Stimulated activated CD8-positive, alpha-beta memory T cell treated with anti-CD3 and anti-CD28 coated beads, Interleukin-2, amount 100 ng/mL, for 48 hours (primary cell): ENCODE data around the gene PPP6R3.

Experiments used
- DNase-seq, 2 donors: peaks; one replicate each; pipeline ENCODE4 v3.0.0-alpha.2; 2020; ENCODE audit warnings: low read depth in 2 of 2

Gene PPP6R3

GRCh38 chr11:68651208-68651984 lies 190.8 kb downstream of the PPP6R3 start:
- DNase-seq: no peak

GRCh38 chr11:68651985-68652682 lies 191.6 kb downstream of the PPP6R3 start:
- DNase-seq: no peak

DNA sequence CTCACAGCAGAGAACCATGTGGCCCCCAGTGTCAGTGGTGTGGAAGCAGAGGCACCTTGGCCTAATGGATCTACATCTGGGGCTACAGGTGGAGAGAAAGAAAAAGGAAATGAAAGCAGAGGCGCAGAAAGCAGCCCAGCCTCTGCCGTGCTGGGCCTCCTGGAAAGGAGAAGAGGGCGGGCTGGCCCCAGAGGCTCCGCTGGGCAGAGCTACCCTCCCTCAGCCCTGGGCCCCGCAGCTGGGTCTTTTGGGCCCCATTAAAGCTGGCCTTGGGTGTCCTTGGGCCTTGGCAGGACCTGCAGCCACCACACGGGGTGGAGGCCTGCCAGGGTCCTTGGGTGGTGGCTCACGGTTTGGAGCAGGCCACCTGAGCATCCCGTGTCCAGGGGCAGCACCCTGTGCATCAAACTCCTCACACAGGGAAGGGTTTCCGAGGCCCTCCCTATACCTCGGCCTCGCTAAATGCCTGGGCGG lies 192.2 kb downstream of the PPP6R3 start:
- no peak for DNase-seq

DNA sequence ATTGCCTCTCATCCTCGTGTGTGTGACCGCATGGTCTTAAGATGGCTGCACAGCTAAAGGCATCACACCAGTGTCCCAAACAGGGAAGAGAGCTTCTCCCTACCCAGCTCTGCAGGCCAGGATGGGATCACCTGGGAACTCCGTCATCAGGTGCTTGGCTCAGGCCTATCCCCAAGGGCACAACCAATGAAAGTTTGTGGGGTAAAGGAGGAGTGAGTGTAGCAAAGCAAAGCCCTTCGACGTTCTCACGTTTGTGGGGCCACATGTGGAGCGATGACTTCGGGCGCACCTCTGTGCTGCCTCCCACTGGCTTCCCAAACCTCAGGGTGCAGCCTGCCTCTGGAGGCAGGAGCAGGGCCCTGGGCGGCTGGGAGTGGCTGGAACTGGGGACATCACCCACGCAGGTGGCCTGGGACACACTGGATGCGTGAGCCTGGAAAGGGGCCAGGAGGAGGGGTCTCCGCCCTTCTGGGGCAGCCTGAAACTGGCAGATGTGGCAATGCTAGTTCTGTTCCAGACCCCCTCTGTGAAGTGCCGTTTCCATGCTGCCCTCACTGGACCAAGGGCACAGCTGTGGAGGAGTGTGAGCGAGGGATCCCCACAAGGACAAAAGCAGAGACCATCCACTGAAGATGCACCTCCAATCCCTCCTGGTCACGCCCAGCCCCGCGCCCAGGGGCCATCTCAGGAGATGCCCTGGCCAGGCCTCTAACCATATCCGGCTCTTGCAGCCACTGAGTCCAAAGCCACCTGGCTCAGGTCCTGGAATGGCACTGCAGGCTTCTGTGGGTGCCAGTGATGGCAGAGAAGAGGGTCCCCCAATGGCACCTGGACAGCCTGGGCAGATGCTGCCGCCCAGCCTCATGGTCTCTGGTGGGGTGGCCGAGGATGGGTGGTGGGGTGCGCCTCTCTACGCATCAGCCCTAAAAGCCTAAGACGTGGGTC lies 193.2 kb downstream of the PPP6R3 start:
- DNase-seq: no peak

DNA sequence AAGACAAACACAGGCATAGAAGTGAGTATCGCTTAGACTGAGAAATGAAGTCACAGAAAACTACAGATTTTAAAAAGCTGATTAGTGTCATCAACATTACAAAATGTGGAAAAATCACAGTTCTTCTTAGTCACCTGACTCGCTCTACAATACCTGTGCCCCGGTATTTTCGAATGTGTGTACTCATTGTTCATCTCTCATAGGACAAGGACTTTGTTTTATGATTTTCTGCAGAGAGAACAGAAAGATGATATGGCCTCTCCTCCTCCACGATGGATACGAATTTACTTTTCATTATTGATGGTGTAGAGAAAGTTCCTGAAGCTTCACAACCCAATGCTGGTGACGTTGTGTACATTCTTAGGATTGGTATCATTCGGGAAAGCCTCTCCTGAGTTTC lies 194.4 kb downstream of the PPP6R3 start:
- no peak for DNase-seq

DNA sequence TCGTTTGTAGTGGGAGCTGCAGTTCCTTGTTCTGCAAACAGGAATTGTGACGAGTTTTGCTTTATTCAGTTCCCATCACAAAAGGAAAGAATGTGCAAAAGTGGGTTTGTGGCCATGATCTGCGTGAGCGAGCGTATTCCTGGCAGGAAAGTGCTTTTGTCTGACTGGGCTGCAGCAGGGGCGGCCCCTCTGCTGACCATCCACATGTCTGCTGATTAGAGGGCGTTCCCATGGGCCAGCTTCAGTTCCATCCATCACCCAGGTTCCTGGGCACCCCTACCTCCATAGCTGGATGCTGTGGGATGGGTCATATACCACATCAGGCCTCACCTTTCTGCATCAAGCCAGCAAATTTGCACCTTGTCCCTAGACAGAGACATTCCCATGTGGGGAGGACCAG lies 194.9 kb downstream of the PPP6R3 start:
- DNase-seq: no peak

DNA sequence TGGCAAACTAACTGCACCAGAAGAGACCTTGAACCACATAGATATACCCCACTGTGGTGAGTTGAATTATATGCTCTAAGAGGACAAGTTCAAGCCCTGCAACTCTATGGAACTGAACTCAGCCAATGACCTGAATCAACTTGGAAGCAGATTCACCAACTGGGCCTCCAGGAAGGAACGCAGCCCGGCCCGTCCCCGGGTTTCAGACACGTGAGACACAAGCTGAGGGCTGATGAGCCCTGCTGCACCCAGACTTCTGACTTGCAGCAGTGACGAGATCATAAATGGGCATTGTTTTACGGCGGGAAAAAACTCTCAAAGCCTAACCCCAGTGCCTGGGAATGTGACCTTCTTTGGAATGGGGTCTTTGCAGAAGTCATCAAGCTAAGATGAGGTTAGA lies 195.3 kb downstream of the PPP6R3 start:
- no peak for DNase-seq

DNA sequence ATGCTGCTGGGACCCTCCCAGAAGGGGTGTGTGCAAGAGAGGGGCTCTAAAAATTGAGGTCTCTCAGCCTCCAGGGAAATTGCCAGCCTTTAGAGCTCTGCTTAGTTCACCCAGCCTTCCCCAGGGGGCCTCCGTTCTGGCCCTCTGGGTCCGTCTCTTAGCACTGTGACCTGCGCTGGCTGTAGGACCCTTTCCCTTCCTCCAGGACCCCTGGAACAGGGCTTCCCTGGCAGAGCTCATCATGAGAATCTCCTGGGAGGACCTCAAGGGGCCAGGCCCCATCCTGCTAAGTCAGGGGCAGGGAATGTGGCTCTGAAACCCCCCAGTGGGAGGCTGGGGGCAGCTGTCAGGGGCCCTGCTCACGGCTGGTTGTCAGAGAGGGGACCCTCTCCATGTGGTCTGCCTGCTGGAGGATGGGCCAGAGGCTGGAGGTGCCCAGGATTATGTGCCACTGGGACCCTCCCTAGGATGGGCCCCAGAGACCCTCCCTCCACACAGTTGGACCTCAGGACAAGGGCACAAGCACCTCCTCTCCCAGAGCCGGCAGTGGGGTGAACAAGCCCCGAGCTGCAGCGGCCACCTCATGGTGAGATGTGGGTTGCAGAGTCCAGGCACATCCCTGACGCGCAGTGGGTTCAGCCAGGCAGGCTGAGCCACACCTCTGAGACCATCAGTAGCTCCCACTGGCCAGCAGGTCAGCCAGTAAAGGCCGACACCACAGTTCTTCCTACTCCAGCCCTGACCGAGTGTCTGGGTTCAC lies 196.6 kb downstream of the PPP6R3 start:
- no peak for DNase-seq

DNA sequence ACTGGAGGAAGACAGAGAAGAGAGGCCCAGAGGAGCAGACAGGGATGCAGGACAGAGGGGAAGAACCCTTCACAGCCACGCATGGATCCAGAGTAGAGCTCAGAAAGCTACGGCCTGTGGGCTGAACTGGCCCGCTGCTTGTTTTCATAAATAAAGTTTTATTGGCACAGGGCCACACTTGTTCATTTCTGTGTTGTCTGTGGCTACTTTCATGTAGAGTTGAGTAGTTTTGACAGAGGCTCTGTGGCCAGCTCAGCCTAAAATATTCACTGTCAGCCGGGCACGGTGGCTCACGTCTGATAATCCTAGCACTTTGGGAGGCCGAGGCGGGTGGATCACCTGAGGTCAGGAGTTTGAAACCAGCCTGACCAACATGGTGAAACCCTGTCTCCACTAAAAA lies 197.5 kb downstream of the PPP6R3 start:
- DNase-seq: no peak

GRCh38 chr11:68658661-68659060 lies 198.1 kb downstream of the PPP6R3 start:
- DNase-seq: no peak

GRCh38 chr11:68659158-68659921 lies 198.8 kb downstream of the PPP6R3 start:
- DNase-seq: no peak

GRCh38 chr11:68660066-68660810 lies 199.7 kb downstream of the PPP6R3 start:
- no peak for DNase-seq

DNA sequence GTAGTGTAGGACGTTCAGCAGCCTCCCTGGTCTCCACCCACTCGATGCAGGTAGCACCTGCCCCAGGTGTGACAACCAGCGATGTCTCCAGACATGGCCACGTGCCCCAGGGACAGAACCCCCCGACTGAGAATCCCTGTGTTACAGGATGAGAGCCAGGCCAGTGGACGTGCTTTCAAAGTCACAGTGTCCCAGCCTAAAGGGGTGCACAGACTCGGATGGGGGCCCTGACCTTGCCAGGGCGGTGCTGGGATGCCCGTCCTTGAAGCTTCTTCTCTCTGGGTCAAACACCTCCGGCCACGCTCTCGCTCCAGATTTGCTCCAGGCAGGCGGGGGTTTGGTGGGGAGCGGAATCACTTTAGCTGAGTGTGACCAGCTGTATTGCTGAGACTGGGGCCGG lies 200.5 kb downstream of the PPP6R3 start:
- no peak for DNase-seq

DNA sequence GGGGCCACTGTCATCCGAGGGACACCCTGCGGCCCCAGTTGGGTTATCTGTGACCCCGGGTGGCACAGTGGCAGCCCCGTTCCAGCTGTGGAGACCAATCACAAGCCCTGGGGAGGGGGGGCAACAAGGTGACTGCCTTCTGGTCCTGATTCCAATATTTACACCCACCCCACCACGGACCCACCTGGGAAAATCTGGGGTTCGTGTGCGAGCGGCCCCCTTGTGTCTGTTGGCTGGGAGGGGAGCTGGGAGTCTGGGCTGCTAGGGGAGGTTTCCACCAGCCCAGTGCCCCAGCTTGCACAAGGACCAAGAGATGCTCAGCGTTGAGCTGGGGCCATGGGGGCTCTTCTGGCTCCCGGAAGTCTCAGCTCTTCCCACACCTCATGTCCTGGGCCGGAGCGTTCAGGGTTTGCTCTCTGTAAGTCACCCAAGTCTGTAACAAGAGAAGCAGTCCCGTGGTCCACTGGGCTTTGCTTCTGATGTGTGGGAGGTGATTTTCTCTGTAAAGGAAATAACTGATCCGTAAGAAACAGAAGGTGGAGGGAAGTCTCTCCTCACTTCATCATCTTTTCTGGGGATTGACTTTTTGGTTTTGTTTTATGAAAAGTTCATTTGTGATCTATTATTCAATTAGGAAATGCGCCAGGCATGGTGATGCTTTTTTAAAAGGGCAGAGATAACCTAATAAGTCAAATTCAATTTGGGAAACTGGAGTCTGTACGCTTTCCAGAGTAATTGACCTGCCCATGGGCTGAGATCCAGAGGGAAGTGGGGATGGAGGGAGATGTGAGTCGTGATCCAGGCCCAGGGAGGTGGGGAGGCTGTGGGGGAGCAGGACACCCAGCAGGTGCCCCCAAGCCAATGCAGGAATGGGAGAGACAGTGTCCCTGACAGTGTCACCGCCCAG lies 201.4 kb downstream of the PPP6R3 start:
- DNase-seq: no peak

DNA sequence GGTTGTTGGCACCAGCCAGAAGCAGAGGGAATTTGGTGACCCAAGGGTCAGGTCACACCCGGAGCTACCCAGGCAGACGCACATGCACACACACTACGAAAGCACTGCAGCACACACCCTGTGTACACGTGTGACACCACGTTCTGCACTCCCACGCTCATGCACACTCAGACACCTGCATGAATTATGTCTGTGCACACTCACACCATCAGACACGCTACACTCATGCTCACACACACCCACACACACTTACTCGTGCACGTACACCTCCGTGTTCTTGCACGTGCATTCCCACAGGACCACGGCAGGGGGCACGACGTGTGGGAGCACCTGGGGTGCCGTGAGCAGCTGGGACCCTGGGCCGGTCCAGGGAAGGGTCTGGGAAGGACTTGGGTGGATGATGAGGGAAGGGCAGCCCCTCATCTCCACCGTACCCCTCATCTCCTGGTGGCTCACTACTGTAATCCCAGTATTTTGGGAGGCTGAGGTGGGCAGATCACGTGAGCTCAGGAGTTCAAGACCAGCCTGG lies 203.0 kb downstream of the PPP6R3 start:
- DNase-seq: no peak

DNA sequence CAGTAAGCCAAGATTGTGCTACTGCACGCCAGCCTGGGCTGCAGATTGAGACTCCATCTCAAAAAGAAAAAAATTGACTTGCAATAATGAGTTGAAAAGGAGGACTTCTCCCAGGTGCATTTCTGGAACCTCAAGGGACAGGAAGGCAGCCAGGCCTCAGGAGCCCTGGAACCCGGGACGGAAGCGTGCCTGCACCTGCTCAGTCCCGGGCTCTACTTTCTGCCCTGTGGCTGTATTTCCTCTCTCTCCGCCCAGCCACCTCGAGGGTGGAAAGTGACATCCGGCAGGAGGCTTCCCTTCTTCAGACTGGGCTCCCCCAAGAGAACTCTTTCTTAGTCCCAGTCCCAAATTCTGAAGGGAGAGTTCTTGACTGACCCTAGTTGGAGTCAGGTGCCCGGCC lies 203.6 kb downstream of the PPP6R3 start:
- no peak for DNase-seq

- no peak for DNase-seq
These were observed 204.4 kb downstream of the PPP6R3 start for GRCh38 chr11:68664906-68665305.
